GM19328 (cell line): ENCODE data around the gene CUL9.
A peak's percentile ranks its signal among the peaks of the same experiment; 100 is the strongest.
"Not testable (repeated sequence)": the region's sequence is repeated elsewhere in the genome, so short reads cannot be mapped to it uniquely, and the experiment has no call there.

Experiments used
- ATAC-seq: cut with Tn5 transposase; IDR thresholded peaks from one replicate; pipeline ENCODE4 v1.9.1; 2021; ENCODE audit warnings: mild to moderate bottlenecking, moderate library complexity; ENCODE audit not compliant: unreplicated experiment

The CUL9 gene

GRCh38 chr6:43181942-43182860 lies at the start of gene CUL9:
TSS of gene CUL9 (plus strand) at chr6:43182196. CDS start at chr6:43184311, 2,115 bp downstream.
- peak; percentile 97 for ATAC-seq

GRCh38 chr6:43138267-43138666 lies 43.7 kb upstream of the CUL9 start:
- ATAC-seq = no peak

- ATAC-seq = not testable (repeated sequence)
These were observed 42.0 kb upstream of the CUL9 start for GRCh38 chr6:43139973-43140372.

- ATAC-seq = no peak
These were observed 40.4 kb upstream of the CUL9 start for GRCh38 chr6:43141644-43142043.

GRCh38 chr6:43142101-43142500 lies 39.9 kb upstream of the CUL9 start:
- no peak for ATAC-seq

GRCh38 chr6:43143235-43144128 lies 38.5 kb upstream of the CUL9 start:
- no peak for ATAC-seq

GRCh38 chr6:43144879-43145278 lies 37.1 kb upstream of the CUL9 start:
- no peak for ATAC-seq

- ATAC-seq = no peak
These were observed 35.7 kb upstream of the CUL9 start for GRCh38 chr6:43146261-43146660.

- no peak for ATAC-seq
These were observed 35.0 kb upstream of the CUL9 start for GRCh38 chr6:43146709-43147688.

GRCh38 chr6:43147691-43148477 lies 34.1 kb upstream of the CUL9 start:
- ATAC-seq = no peak

- no peak for ATAC-seq
These were observed 32.7 kb upstream of the CUL9 start for GRCh38 chr6:43149265-43149664.

- ATAC-seq = no peak
These were observed 31.8 kb upstream of the CUL9 start for GRCh38 chr6:43150051-43150751.

GRCh38 chr6:43159599-43159998 lies 22.4 kb upstream of the CUL9 start:
- no peak for ATAC-seq

GRCh38 chr6:43163899-43164298 lies 18.1 kb upstream of the CUL9 start:
- no peak for ATAC-seq

- ATAC-seq = no peak
These were observed 11.5 kb upstream of the CUL9 start for GRCh38 chr6:43170417-43170930.

- peak; percentile 55 for ATAC-seq
These were observed 10.9 kb upstream of the CUL9 start, which contains the start of gene SRF for GRCh38 chr6:43170931-43171706. TSS of gene SRF (plus strand) at chr6:43171269. CDS start at chr6:43171657, 388 bp downstream.

- ATAC-seq = peak; percentile 1
These were observed 10.3 kb upstream of the CUL9 start for GRCh38 chr6:43171707-43172103.
